GM18519 (cell line): ENCODE data around the gene SPATA25.
A peak's percentile ranks its signal among the peaks of the same experiment; 100 is the strongest.
"Not testable (repeated sequence)": the region's sequence is repeated elsewhere in the genome, so short reads cannot be mapped to it uniquely, and the experiment has no call there.

Experiments used
- ATAC-seq: cut with Tn5 transposase; IDR thresholded peaks from one replicate; pipeline ENCODE4 v1.9.1; 2021; ENCODE audit warnings: mild to moderate bottlenecking, moderate library complexity; ENCODE audit not compliant: unreplicated experiment, low FRiP score

SPATA25 gene

DNA sequence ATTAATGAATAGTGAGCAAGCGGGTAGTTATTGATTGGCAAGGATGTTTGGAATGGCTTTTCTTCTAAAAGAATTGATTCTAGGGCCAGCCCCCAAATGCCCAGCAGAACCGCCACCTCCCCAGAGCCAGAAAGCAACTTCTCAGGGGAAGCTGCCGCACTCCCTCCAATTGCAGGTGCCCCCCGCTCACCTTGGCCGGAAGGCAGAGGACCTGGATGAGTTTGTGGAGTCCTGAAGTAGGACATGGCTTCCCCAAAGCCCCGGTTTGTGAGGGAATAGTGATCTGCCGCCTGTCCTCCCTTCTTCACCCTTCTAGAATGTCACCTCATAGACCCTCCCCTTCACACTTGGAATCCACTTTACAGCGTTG, at the start of gene SPATA25:
Gene SPATA25, minus strand, starts transcription at position 277 of the 370 bp plus-strand sequence. Its CDS starts 32 bp downstream, at position 245.
- ATAC-seq, result no peak

GRCh38 chr20:45935416-45936046, 48.1 kb upstream of the SPATA25 start:
- peak; percentile 9 for ATAC-seq

GRCh38 chr20:45934586-45935415, 47.4 kb upstream of the SPATA25 start, which contains the start of gene PCIF1:
PCIF1 (plus strand) TSS chr20:45934683; CDS start chr20:45939000, 4,317 bp downstream.
- peak; percentile 53 for ATAC-seq

GRCh38 chr20:45934046-45934585, 46.7 kb upstream of the SPATA25 start:
- ATAC-seq, result no peak

DNA sequence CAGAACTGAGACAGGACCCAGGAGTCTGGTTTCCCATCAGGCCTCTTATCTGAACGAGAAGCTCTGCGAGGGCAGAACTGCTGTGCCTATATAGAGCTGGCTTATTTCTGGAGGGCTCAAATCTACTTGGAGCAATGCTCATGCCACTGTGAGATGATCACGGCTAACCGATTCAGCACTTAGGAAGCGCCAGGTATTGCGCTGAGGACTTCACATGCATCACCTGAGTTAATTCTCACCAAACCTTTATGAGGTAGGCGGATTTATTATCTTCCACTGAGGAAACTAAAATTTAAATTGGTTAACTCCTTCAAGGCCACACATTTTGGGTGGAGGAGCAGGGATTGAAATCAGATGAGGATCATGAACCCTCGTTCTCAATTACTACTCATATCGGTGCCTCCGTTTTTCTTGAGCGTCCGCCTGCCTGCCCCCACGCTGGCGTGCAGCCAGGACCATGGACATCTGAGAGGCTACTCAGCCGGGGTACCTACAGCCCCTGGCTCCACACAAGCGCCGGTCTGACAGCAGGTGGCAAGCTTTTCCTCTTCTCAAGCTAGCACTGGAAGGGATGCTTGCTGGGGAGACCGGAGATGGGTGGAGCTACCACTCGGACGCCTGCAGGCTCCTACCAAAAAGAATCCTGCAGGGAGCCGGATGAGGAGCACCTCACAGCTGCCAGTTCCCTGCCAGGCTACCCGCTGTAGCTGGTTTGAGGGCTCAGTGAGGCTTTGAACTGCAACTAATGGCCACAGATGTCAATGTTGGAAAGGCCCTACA, 46.0 kb upstream of the SPATA25 start:
- ATAC-seq, result no peak

DNA sequence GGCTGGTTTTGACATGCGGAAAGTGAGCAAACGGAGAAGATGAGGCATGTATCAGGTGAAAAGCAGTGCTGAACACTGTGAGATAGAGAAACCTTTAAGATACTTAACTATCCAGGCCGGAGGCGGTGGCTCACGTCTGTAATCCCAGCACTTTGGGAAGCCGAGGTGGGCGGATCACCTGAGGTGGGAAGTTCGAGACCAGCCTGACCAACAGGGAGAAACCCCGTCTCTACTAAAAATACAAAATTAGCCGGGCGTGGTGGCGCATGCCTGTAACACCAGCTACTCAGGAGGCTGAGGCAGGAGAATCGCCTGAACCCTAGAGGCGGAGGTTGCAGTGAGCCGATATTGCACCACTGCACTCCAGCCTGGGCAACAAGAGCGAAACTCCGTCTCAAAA, 44.3 kb upstream of the SPATA25 start:
- ATAC-seq, result not testable (repeated sequence)

DNA sequence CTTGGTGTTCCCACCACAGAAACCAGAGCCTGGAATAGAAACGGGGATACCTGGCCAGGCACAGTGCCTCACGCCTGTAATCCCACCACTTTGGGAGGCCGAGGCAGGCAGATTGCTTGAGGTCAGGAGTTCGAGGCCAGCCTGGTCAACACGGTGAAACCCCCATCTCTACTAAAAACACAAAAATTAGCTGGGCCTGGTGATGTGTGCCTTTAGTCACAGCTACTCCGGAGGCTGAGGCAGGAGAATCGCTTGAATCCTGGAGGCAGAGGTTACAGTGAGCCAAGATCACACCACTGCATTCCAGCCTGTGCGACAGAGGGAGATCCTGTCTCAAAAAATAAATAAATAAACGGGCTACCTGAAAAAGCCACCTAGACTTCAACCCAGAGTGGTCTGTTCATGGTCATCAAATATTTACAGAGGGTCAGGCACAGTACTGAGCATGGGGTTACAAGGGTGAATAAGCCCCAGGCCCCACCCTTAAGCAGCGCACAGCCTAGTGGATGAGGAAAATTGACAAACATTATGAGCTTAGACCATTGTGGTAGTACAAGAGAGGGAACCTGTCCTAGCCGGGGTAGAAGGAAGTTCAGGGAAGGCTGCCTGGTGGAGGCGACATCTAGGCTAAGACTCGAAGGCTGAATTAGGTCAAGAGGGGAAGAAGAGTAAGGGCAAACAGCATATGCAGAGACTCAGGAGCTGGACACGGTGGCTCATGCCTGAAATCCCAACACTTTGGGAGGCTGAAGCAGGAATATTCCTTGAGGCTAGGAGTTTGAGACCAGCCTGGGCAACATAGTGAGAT, 39.9 kb upstream of the SPATA25 start:
- ATAC-seq, result no peak

DNA sequence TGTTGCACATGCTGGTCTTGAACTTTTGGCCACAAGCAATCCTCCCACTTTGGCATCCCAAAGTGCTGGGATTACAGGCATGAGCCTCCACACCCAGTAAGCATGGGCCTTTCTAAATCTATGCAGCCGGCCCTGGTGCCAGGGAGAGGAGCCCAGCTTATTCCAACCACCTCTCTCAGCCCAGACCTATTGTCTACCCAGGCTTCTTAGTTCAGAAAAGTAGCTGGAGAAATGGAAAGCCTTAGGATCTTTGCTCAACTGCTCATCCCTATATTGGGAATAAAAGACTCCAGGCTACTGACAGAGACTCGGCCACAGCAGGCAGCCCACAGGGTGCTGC, 39.3 kb upstream of the SPATA25 start:
- ATAC-seq, result no peak

DNA sequence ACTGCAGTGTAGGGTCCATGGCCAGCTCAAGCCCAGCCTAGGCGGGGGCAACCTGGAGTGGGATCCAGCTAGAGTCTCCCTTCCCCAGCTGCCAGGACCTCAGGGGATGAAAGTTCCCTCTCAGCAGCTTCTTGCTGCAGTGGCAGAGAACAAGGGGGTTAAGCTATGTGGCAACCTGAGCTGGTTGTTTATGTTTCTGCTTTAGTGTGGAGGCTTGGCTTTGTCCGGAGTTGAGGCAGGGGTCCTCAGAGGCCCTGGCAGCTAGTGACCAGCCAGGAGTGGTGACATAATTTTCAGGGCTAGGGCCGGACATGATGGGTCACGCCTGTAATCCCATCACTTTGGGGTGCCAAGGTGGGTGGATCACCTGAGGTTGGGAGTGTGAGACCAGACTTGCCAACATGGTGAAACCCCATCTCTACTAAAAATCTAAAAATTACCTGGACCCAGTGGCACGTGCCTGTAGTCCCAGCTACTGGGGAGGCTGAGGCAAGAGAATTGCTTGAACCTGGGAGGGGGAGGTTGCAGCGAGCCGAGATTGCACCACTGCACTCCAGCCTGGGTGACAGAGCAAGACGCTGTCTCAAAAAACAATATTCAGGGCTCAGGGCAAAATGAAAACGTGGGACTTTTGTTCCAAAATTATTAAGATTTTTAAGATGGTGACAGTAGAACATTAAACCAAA, 38.5 kb upstream of the SPATA25 start:
- no peak for ATAC-seq

GRCh38 chr20:45924391-45925261, 37.2 kb upstream of the SPATA25 start:
- ATAC-seq, result no peak

DNA sequence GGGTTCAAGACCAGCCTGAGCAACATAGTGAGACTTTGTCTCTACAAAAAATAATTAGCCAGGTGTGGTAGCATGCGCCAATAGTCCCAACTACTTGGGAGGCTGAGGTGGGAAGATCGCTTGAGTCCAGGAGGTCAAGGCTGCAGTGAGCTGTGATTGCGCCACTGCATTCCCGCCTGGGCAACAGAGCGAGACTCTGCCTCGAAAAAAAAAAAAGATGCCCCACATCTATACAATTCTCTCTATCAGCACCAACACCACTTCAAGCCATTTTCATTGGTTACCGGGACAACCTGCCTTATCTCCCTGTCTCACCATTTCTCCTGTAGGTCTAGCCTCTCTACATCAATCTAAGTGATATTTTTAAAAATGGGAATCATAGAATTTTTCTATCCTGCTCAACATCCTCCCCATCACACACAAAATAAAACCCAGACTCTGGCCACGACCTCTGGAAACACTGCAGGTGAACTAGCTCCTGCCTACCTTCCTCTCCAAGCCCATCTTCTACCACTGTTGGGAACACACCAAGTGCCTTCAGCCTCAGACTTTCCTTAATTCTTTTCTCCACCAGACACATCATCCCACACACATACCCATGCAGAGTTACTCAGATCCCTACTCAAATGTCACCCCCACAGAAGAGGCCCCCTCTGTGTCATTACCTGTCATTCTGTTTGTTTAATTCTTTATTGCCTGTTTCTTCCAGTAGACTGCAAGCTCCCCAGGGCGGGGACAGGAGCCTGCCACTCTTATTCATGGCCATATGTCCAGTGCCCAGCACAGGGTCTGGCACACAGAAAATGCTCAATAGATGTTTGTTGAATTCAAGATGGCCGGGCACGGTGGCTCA, 34.1 kb upstream of the SPATA25 start:
- no peak for ATAC-seq

- no peak for ATAC-seq
Observed at GRCh38 chr20:45920462-45921336, 33.3 kb upstream of the SPATA25 start.

DNA sequence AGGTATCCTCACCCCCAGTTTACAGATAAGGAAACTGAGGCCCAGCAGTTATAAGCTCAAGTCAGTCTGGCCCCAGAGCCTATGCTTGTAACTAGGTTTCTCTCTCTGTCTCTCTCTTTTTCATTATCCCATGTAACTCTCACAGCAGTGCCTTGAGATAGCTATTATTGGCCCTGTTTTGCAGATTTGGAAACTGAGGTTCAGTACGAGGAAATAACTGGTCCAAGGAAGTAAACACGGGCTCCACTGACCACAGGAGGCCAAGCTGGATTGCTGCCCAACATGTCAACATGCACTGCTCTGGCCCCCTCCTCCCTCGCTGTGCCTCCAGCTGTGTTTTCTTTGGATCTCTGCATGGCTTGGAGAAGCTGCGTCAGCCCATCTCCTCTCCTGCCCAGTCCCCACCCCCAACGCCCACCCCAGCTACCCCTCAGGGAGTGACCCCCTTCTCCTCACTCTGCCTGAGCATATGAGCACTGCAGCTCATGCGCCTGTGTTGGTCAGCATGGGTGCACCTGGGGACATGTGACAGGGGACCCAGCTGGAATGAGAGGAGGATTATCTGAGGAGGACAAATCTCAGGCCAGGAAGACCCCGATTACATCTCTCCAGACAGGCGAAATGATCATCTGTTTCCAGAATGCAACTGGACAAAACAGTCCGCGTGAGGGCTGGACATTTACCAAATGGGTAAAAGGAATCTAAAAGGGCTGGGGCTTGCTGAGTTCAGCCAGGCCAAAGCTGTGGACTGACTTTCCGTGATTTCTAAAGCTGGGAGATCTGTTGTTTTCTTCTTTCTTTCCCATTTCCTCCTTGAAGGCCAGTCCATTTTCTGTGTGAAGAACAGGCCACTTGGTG, 32.3 kb upstream of the SPATA25 start:
- ATAC-seq, result no peak

DNA sequence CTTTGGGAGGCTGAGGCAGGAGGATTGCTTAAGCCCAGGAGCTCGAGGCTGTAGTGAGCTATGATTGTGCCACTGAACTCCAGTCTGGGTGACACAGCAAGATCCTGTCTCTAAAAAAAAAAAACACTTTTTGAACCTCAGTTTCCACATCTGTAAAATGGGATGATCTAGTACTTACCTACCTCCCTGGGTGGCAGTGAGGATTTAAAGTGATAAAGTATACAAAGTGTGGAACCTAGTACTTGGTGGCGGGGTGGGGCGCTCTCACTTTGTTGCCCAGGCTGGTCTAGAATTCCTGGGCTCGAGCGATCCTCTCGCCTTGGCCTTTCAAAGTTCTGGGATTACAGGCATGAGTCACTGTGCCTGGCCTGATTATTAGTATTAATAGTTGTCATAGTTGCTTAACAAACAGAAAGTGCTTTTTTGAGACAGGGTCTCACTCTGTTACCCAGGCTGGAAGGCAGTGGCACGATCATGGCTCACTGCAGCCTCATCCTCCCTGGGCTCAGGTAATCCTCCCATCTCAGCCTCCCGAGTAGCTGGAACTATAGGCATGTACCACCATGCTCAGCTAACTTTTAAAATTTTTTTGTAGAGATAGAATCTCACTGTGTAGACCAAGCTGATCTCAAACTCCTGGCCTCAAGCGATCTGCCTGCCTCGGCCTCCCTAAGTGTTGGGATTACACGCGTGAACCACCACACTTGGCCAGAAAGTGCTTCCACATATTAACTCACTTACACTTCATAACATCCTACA, 31.5 kb upstream of the SPATA25 start:
- no peak for ATAC-seq

DNA sequence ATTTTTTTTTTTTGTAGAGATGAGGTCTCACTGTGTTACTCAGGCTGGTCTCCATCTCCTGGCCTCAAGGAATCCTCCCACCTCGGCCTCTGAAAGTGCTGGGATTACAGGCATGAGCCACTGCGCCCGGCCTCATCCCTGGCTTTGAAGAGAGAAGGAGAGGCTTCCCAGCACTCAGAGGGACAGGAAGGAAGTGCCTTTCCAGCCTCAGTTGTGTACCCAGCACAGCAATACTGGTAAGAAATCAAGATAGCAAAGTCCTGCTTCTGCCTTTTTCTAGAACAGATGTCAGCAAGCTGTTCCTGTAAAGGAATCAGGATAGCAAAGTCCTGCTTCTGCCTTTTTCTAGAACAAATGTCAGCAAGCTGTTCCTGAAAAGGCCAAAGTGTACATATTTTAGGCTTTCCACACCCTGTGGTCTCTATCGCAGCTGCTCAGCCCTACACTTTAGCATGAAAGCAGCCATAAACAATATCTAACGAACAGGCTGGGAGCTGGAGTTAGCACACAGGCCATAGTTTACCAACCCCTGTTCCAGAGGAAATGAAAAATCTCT, 30.8 kb upstream of the SPATA25 start:
- no peak for ATAC-seq
